ENCODE measurements around the gene DCDC2.

DNA sequence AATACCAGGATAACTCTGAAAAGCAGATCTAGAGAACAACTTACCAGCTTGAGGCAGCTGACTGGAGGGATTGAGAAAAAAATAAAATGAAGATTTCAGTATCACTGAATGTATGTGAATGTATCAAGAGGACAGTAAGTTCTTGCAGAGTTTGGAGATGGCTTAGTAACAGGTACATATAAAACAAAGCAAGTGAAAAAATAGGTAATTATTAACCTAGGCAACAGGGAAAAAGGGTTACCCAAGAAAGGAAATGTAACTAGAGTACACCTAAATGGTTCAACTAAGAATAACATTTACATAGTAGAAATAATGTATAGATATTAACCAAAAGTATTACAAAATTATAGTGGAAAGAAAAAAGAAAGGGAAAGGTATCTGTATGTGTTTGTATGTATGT is 164.5 kb downstream of the DCDC2 start:
- TF ChIP-seq, protein P1, sequence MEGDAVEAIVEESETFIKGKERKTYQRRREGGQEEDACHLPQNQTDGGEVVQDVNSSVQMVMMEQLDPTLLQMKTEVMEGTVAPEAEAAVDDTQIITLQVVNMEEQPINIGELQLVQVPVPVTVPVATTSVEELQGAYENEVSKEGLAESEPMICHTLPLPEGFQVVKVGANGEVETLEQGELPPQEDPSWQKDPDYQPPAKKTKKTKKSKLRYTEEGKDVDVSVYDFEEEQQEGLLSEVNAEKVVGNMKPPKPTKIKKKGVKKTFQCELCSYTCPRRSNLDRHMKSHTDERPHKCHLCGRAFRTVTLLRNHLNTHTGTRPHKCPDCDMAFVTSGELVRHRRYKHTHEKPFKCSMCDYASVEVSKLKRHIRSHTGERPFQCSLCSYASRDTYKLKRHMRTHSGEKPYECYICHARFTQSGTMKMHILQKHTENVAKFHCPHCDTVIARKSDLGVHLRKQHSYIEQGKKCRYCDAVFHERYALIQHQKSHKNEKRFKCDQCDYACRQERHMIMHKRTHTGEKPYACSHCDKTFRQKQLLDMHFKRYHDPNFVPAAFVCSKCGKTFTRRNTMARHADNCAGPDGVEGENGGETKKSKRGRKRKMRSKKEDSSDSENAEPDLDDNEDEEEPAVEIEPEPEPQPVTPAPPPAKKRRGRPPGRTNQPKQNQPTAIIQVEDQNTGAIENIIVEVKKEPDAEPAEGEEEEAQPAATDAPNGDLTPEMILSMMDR (IDR thresholded peaks at IDR 0.05; ENCODE audit: extremely low read depth in 1 of 2, insufficient read depth in 1 of 2, low read depth in 1 of 2, low read length in 2 of 2) = no peak
- no peak for TF ChIP-seq JUN (IDR thresholded peaks at IDR 0.05; ENCODE audit: borderline replicate concordance, insufficient read depth, insufficient read length, low read depth)
- no peak for TF ChIP-seq EZH2 (IDR thresholded peaks at IDR 0.05; ENCODE audit: borderline replicate concordance, low read depth, low read length, severe bottlenecking)
- TF ChIP-seq POLR2AphosphoS5 (IDR thresholded peaks at IDR 0.05; ENCODE audit: insufficient read depth, low read depth, low read length) = no peak
